Measurements from ENCODE around the gene CFAP54.

DNA sequence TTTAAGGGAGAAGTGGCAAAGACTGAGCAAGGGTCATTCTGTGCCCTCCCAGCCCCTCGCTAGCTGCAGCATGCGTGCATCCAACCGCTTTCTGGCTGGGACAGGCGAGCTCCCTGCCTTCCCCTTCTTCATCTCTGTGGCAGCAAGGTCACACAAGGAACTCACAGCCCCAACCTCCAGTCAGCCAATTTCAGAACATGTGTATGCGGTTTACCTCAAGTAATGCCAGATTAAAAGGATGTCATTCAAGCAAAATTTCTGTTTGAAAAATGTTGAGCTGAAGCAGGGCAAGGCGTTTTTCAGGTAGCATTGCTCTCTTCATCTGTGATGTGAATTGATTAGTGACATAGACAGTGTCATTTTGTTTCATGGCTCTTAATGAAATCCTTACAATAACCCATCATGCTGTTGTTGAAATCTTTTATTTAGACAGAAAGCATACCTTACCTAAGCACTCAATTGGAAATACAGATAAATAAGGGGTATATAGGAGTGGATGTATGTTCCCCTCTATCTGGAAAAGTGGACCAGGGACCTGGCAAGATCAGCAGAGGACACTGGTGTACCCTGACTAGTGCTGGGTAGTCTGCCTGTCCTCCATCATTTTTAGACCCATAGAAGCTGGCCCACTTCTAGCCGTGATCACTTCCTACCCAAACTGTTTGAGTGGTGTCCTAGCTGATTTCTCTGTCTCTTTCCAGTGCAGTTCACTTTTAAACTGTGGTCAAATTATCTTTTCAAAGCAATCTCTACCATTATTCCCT, 334.9 kb downstream of the CFAP54 start:
- no peak for TF ChIP-seq EZH2 (IDR thresholded peaks at IDR 0.05; ENCODE audit: insufficient read depth, low read length)
- TF ChIP-seq, protein P1, sequence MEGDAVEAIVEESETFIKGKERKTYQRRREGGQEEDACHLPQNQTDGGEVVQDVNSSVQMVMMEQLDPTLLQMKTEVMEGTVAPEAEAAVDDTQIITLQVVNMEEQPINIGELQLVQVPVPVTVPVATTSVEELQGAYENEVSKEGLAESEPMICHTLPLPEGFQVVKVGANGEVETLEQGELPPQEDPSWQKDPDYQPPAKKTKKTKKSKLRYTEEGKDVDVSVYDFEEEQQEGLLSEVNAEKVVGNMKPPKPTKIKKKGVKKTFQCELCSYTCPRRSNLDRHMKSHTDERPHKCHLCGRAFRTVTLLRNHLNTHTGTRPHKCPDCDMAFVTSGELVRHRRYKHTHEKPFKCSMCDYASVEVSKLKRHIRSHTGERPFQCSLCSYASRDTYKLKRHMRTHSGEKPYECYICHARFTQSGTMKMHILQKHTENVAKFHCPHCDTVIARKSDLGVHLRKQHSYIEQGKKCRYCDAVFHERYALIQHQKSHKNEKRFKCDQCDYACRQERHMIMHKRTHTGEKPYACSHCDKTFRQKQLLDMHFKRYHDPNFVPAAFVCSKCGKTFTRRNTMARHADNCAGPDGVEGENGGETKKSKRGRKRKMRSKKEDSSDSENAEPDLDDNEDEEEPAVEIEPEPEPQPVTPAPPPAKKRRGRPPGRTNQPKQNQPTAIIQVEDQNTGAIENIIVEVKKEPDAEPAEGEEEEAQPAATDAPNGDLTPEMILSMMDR (IDR thresholded peaks at IDR 0.05; ENCODE audit: insufficient read depth, low read depth, low read length), result no peak
